ENCODE data around the gene UQCC2. TPM values are rescaled to one million over a fixed set of nuclear protein-coding genes. Genes with fewer than 3 reads are reported as not detected.

The UQCC2 gene
- total RNA-seq, 1 donor from 2014 or later: 39.6 TPM

DNA sequence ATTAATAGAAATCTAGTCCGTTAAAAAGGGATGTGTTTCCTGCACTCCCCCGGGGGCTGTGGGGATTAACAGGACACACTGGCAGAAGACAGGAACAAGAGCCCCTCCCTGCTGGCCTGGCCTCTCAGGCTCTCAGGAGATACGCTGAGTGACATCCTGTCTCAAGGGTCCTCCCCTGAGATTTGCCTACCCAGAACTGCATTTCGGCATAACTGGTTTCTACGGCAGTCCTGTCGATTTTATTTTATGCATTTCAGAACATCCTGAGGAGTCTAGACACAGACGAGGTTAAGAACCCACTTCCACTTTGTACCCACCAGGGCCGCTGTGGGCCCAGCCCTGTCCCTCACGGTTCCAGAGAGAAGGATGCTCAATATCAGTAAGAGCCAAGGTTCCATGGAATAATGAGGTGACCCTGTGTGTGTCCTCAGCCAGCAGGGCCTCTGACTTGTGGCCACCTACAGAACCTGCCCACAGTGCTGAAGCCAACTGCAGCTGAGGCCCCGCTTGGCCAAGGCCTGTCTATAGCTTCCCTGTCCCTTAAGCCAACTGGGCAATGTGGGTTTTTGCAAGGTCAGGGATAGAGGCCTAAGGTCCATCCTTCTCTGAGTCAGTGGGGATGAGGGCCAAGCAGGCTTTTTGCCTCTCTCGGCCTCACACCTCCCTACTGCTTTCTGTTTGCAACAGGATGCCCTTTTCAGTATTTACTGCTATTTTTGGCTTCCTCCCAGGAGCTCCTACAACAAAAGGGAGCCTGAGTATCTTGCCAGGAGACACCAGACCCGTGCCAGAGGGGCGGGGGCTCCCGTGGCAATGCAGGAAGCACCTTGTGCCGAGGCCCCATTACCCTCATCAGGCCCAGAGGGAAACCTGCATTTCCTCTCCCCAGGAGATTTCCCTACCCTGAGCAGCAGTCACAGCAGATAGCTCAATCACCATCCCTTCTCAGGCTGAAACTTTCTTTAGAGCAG lies 14.7 kb downstream of the UQCC2 start:
- intact Hi-C loops (cut with DNase I): loop anchor here (10.0 kb wide), 1 partner anchor 112 kb away; the partner anchor contains the start of gene BAK1
- peaks cover 67% of the 10 kb centered on the region for H3K4me1 ChIP-seq
- peak overlapping the region; percentile 25 for H3K27ac ChIP-seq
- H3K9me3 ChIP-seq: no peaks in the 10 kb centered on the region
- DNase-seq (peak; percentile 59), ATAC-seq (peak; percentile 5 to 11)
- H3K4me3 ChIP-seq: no peak overlapping the region
- TF ChIP-seq, protein P1, sequence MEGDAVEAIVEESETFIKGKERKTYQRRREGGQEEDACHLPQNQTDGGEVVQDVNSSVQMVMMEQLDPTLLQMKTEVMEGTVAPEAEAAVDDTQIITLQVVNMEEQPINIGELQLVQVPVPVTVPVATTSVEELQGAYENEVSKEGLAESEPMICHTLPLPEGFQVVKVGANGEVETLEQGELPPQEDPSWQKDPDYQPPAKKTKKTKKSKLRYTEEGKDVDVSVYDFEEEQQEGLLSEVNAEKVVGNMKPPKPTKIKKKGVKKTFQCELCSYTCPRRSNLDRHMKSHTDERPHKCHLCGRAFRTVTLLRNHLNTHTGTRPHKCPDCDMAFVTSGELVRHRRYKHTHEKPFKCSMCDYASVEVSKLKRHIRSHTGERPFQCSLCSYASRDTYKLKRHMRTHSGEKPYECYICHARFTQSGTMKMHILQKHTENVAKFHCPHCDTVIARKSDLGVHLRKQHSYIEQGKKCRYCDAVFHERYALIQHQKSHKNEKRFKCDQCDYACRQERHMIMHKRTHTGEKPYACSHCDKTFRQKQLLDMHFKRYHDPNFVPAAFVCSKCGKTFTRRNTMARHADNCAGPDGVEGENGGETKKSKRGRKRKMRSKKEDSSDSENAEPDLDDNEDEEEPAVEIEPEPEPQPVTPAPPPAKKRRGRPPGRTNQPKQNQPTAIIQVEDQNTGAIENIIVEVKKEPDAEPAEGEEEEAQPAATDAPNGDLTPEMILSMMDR (IDR thresholded peaks at IDR 0.05): no peak
- no peaks in the 10 kb centered on the region for H3K27me3 ChIP-seq (ENCODE audit: low read depth)
- peaks cover 72% of the 10 kb centered on the region for H3K36me3 ChIP-seq

DNA sequence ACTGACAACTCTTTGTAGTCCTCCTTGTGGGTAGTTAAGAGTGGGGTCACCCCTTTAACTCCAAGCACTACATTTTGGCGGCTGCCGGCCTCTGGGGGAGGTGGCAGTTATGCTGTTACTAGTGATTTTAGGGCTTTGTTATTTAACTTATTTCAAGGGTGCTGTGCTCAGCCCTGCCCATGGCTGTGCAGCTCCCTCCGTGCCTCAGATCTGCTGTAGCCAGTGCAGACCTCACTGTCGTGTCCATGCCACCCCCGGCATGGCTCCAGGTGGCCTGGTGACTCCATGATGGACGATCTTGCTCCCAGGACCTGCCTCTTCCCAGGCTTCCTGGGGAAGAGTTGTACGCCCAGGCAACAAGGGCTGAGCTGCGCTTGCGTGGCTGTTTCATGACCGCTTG lies 15.4 kb downstream of the UQCC2 start:
- H3K4me3 ChIP-seq: no peak overlapping the region
- DNase-seq (no peak), ATAC-seq (no peak)
- no peaks in the 10 kb centered on the region for H3K9me3 ChIP-seq
- peaks cover 79% of the 10 kb centered on the region for H3K36me3 ChIP-seq
- H3K27ac ChIP-seq: peak overlapping the region; percentile 57
- H3K4me1 ChIP-seq: peaks cover 70% of the 10 kb centered on the region
- no peaks in the 10 kb centered on the region for H3K27me3 ChIP-seq (ENCODE audit: low read depth)
- intact Hi-C loops (cut with DNase I): loop anchor here (10.0 kb wide), 1 partner anchor 111 kb away; the partner anchor contains the start of gene BAK1
- TF ChIP-seq, protein P1 (IDR thresholded peaks at IDR 0.05): no peak

DNA sequence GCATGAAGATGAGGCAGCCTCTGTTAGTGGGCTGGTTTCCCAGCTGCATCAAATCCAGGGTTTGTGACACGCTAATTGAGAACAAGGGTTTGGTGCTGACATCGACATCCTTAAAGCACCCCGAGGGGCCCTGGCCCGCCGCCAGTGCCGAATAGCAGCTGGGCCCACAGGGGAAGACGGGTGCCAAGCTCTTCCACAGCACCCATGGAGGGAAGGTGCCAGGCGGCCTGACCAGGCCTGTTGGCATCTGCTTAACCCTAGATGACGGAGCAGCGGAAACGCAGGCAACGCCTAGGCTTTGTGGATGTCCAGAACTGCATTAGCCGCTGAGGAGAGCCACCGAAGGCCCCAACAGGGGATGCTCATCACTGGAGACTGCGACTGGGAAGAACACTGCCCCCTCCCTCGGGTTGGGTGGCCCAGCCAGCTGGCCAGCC lies 16.0 kb downstream of the UQCC2 start:
- TF ChIP-seq, protein P1 (IDR thresholded peaks at IDR 0.05): no peak
- peak overlapping the region; percentile 57 for H3K27ac ChIP-seq
- H3K36me3 ChIP-seq: peaks cover 85% of the 10 kb centered on the region
- no peaks in the 10 kb centered on the region for H3K9me3 ChIP-seq
- intact Hi-C loops (cut with DNase I): loop anchor here (10.0 kb wide), 1 partner anchor 111 kb away; the partner anchor contains the start of gene BAK1
- peaks cover 67% of the 10 kb centered on the region for H3K4me1 ChIP-seq
- no peaks in the 10 kb centered on the region for H3K27me3 ChIP-seq (ENCODE audit: low read depth)
- ATAC-seq (no peak), DNase-seq (no peak)
- H3K4me3 ChIP-seq: no peak overlapping the region

DNA sequence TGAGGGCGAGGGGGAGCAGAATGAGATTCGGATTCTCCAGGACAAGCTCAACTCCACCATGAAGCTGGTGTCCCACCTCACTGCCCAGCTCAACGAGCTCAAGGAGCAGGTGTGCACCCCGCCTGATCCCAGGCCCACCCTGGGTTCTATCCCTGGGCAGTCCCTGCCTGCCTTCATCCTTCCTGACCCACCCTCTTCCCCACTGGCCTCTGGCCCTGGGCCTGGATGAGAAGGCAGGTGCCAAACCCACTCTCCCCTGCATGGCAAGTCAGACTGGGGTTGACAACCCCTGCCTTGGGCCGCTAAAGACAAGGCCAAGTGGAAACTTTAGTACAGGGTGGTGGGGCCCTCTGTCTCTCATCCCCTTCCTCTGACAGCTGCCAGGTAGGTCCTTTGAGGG lies 16.5 kb downstream of the UQCC2 start:
- TF ChIP-seq, protein P1 (IDR thresholded peaks at IDR 0.05): no peak
- Histone ChIP-seq H3K27me3 (ENCODE audit: low read depth) (no peaks in the 10 kb centered on the region), H3K4me1 (peaks cover 62% of the 10 kb centered on the region), H3K36me3 (peaks cover 90% of the 10 kb centered on the region), H3K27ac (peak overlapping the region; percentile 57), H3K4me3 (no peak overlapping the region), H3K9me3 (no peaks in the 10 kb centered on the region)
- ATAC-seq (no peak), DNase-seq (no peak)
- intact Hi-C loops (cut with DNase I): loop anchor here (10.0 kb wide), 1 partner anchor 110 kb away; the partner anchor contains the start of gene BAK1

DNA sequence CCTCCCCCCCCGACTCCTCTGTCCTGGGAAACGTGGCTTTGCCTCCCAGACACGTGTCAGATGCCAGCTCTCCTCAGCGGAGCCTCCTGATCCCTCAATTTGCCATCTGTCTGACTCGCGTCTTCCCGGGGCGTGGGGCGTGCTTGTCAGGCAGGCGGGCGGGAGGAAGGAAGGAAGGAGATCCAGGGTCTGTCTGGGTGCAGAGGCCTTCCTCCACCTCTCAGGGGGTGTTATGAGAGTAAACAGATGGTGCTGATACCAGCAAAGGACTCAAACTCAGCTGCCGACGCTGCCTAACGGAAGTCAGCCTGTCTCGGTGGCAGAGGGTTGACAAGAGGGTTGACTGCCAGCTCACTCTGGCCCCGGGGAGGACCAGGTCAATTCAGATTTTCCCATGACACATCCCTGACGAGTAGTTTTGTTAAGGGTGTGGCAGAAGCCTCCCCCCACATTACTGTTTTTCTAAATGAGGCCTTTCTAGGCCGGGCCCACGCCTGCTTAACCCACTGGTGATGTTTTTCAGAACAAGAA lies 17.0 kb downstream of the UQCC2 start:
- Histone ChIP-seq H3K4me3 (no peak overlapping the region), H3K27me3 (ENCODE audit: low read depth) (no peaks in the 10 kb centered on the region), H3K36me3 (peaks cover 95% of the 10 kb centered on the region), H3K27ac (peak overlapping the region; percentile 57), H3K9me3 (no peaks in the 10 kb centered on the region), H3K4me1 (peaks cover 61% of the 10 kb centered on the region)
- intact Hi-C loops (cut with DNase I): loop anchor here (10.0 kb wide), 1 partner anchor 110 kb away; the partner anchor contains the start of gene BAK1
- DNase-seq (peak; percentile 47), ATAC-seq (peak in 1 of 2 donors; percentile 4)
- TF ChIP-seq, protein P1 (IDR thresholded peaks at IDR 0.05): no peak

Measured in lower lobe of right lung (tissue), 2 donors.